T follicular helper cell (primary cell): ENCODE data around the gene P2RY14.
"Not testable (repeated sequence)": the region's sequence is repeated elsewhere in the genome, so short reads cannot be mapped to it uniquely, and the experiment has no call there.

Source experiments
- DNase-seq: peaks from one replicate; pipeline ENCODE4 v3.0.0-alpha.2; 2020; ENCODE audit warnings: low read depth

Gene P2RY14

GRCh38 chr3:151183265-151183671, 95.1 kb downstream of the P2RY14 start:
- DNase-seq = no peak

- DNase-seq = no peak
These were observed 95.8 kb downstream of the P2RY14 start for GRCh38 chr3:151182349-151183079.

GRCh38 chr3:151178208-151178845, 100.0 kb downstream of the P2RY14 start:
- no peak for DNase-seq

- DNase-seq = no peak
These were observed 102.4 kb downstream of the P2RY14 start for GRCh38 chr3:151175952-151176351.

- no peak for DNase-seq
These were observed 104.0 kb downstream of the P2RY14 start for GRCh38 chr3:151174351-151174750.

GRCh38 chr3:151171145-151171757, 107.1 kb downstream of the P2RY14 start:
- DNase-seq = no peak

GRCh38 chr3:151169948-151170679, 108.2 kb downstream of the P2RY14 start:
- DNase-seq = not testable (repeated sequence)

GRCh38 chr3:151169262-151169947, 108.9 kb downstream of the P2RY14 start:
- no peak for DNase-seq

GRCh38 chr3:151168269-151169094, 109.9 kb downstream of the P2RY14 start:
- DNase-seq = peak; percentile 66

- no peak for DNase-seq
These were observed 112.2 kb downstream of the P2RY14 start for GRCh38 chr3:151166161-151166560.

GRCh38 chr3:151165226-151165625, 113.1 kb downstream of the P2RY14 start:
- DNase-seq = no peak
